HG03139 (cell line): ENCODE results near the gene ALDH6A1.

ENCODE experiments used
- ATAC-seq: cut with Tn5 transposase; IDR thresholded peaks from one replicate; pipeline ENCODE4 v1.9.1; 2021; ENCODE audit not compliant: unreplicated experiment

The ALDH6A1 gene

DNA sequence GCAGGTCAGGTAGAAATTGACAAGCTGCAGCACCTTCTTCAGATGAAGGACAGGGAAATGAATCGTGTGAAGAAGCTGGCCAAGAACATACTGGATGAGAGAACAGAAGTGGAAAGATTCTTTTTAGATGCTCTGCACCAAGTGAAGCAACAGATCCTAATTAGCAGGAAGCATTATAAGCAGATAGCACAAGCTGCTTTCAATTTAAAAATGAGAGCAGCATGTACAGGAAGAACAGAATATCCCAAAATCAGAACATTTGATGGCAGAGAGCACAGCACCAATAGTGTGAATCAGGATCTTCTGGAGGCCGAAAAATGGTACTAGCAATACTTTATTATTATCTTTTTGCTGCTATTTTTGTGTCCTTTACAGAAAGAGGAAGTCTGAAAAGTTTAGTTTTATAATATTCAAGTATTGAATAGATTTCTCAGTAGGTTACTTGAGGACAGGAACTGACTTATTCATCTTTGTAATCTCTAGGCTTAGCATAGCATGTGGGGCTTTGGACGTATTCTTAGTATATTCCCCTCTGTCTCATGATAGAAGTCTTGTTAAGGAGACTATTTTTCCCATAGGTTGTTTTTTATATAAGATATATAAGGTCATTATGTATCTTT is 34.3 kb downstream of the ALDH6A1 start:
- ATAC-seq = no peak

DNA sequence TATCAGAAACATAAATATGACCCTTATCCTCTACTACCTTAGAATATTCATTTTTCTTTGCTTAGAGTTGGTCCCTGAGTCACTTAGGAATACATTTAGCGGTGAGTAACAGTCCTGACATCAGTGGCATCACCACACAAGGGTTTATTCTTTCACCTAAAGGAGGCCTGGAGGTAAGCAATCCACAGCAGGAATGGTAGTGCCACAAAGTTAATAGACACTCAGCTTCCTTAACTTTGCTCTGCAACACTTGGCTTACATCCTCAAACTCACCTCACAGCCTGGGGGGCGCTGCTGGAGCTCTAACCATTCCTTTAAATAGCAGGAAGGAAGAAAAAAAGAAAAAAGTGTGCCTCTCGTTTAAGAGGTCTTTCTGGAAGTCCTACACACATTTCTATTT is 36.0 kb downstream of the ALDH6A1 start:
- ATAC-seq = no peak

DNA sequence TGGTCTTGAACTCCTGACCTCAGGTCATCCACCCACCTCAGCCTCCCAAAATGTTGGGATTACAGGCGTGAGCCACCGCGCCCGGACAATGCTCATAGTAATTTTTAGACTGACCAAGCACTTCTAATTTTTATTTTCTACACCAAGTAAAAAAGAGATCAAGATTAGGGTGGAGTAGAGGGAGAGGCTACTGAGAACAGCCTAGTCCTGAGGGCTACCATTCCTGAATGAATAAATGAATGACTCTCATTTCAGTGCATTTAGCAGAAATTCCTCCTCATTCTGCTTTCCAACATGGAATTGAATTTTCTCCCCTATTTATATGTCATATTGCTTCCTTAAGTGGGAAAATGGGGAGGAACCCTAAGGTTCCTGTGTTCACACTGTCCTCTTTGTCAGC is 38.7 kb downstream of the ALDH6A1 start:
- ATAC-seq = no peak

DNA sequence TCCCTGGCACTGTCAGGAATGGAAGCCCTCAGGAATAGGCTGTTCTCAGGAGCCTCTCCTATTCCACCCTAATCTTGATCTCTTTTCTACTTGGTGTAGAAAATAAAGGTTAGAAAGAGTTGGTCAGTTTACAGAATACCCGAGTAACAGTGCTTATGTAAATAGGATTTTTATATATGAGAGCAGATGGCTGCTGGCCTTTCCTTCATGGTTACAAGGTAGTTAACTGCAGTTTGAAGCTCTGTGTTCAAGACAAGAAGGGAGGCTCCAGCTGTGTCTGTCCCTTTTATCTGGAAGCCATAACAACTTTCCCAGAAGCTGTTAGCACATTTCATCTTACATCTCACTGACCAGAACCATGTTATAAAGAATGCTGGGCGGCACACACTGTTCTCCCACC is 42.0 kb downstream of the ALDH6A1 start:
- no peak for ATAC-seq

DNA sequence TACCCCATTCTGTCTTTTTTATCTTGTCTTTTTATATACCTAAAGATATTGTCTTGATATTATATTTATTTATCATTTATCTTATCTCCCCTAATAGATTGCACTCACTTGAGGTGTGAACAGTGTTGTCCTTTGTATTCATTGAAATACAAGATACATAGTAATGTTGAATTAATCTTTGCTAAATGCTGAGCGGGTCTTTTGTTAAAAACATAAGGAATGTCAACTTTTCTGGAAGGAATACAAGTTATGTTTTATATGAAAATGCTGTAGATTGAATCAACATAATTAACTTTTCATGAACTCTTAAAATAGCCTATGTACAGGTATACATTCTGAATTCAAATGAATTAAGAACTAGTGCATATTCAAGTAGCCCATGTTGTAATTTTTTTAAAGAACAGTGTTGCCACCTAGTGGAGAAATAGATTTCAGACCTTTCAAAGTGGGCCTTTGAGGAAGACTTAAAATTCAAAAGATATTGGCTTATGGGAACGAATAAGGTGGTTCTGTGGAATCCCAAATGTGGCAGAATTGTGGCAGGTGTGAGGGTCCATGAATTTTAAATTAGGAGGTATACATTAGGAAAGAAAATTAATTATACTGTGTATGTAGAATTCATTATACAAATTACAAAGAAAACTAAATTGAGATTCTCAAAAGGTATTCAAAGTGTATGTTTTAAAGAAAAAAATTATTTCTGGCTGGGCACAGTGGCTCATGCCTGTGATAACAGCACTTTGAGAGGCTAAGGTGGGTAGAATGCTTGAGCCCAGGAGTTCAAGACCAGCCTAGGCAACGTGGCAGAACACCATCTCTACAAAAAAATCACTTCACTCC is 46.0 kb downstream of the ALDH6A1 start:
- ATAC-seq = no peak

DNA sequence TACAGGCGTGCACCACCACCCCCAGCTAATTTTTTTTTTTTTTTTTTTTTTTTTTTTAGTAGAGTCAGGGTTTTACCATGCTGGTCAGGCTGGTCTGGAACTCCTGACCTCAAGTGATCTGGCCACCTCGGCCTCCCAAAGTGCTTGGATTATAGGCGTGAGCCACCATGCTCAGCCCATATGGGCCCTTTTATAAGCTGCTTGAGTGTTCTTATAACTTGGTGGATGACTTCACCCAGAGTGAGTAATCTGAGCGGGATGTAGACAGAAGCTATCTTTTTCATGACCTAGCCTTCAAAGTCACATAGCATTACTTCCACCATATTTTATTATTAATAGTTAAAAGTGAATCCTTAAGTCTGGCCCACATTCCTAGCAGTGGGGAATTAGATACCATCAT is 48.7 kb downstream of the ALDH6A1 start:
- ATAC-seq = no peak

DNA sequence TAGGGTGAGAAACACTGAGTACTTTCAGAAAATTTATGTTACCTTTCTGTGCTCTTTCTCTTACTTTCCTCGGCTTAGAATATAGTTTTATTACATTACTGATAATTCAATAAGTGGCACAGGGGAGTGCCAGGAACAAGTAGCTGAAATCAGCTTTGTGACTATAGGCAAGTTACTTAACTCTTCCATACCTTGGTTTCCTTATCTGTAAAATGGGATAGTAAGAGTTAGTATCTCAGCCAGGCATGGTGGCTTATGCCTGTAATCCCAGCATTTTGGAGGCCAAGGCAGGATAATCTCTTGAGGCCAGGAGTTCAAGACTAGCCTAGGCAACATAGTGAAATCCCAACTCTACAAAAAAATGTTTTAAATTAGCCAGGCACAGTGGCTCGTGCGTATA is 49.7 kb downstream of the ALDH6A1 start:
- ATAC-seq = no peak

DNA sequence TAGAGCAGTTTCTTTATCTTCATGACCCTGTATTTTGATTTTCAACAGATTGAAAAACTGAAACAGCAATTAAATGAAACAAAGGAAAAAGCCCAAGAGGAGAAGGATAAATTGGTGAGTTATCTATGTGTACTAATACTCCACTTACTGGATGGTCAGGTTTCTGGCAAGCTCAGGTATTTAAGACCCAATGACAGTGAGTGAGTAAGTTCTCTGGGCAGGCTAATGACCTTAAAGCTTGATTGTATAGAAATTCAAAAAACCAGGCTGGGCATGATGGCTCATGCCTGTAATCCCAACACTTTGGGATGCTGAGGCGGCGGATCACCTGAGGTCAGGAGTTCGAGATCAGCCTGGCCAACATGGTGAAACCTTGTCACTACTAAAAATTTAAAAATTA is 55.1 kb downstream of the ALDH6A1 start:
- no peak for ATAC-seq

DNA sequence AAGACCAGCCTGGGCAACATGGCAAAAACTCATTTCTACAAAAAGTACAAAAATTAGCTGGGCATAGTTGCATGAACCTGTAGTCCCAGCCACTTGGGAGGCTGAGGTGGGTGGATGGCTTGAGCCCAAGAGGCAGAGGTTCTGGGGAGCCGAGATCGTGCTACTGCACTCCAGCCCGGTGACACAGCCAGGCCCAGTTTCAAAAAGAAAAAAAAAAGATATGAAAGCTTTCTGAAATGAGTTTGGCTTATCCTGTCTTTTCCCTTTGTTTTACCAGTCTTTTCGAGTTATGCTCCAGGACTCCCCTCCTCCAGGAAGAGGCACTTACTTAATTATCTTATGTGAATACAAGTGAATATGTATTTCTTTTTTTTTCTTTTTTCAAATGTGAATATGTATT is 61.9 kb downstream of the ALDH6A1 start:
- ATAC-seq = no peak

DNA sequence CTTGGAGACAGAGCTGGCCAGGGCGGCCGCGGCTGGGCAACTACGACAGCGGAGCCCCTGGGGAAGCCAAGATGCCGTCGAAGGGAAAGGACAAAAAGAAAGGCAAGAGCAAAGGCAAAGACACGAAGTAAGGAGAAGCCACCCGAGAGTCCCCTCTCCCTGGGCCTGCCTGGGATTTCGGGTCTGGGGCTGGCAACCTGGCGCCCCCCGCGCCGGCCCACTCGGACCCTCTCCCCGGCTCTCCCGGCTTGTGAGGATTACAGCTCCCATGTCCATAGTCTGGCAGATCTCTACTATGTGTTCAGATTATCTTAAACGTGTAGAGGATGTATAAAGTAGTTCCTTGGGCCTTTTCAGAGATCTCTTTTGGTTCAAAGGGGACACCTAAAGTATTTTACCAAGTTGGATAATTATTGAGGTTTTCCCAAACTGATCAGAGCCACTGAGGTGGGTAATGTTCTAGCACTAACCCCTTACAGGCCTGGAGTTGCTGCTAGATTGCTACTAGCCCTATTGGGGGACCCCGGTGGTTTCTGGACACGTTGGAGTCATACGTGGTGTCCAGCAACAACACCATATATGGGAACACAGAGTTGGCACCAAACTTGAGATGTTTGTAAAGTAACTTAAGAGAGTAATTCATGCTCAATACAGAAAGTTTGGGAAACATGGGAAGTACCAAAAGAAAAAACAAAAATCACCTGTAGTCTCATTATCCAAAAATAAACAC is 64.7 kb downstream of the ALDH6A1 start:
- ATAC-seq = no peak

DNA sequence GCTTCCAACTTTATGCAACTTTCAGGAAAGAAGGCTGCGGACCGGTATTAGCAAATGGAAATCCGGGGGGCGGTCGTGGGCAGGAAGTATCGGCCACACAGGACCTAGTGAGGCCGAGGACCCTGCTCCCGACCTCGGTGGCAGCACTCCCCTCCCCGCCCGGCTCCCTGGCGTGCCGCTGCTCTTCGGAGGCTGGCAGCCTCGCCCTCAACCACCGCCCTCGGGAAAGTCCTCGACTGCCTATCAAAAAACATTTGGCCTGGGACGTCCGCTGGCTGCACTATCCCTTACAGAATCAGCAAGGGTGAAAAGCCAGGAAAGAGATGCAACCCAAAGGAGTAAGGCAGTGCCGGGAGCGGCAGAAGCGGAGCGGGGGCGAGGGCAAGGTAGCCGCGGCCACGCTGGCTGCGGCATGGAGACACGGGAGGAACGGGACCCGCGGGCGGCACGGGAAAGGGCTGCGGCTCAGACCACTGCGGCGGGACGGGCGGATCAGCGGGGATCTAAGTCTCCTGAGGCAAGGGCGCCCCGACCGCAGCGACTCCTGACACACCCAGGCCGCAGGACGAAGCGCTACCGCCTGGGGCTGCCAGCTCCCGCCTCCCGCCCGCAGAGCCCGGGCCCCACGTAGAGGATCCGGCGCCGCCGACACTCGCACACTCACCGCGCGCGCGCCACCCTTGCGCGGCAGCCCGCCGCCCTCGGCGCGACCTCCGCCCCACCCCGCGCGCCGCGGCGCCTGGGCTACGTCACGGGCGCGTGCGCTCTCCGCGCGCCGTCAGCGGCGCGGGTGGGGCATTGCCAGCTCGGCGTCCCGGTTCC is 65.5 kb downstream of the ALDH6A1 start, which contains the start of the genes BBOF1 and ENTPD5:
Gene BBOF1, plus strand, starts transcription at position 764 of the 822 bp plus-strand sequence. CDS start 130 bp downstream, outside the sequence.
Gene ENTPD5, minus strand, starts transcription at position 703 of the 822 bp plus-strand sequence. CDS start 31,186 bp downstream, outside the sequence.
- ATAC-seq = peak; percentile 81

DNA sequence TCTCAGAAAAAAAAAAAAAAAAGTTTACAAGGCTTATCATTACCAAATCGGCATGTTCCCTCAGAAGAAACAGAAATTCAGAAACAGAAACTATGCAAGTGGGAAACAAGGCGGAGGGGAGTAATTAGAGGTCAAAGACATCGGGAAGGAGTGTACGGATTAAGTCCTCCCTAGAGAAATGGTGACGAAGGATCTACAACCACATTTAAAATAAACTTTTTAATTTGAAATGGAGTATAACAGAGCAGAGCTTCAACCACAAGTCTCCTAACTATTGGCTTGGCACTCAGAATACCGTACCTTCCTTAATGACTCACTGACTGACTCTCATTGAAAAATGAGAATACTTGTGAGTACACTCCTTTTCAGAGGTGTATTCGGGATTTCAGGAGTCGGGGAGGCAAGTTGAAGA is 66.1 kb downstream of the ALDH6A1 start:
- ATAC-seq = peak; percentile 7

DNA sequence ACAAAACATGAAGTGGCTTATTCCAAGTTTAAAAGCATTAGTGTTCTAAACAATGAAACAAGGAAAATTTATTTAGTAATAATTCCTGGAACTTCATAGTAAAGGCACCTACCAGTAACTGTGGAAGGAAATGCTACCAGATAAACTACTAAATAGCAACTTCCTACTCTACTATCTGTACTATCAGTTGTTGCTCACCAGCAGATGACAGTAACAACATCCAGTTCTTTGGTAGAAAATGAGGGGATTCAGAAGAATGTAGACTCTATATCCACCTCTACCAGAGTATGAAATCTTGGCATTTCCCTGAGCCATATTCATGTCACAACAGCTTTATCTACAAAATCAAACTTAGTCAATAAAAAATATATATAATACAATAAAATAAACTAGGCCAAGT is 68.3 kb downstream of the ALDH6A1 start:
- no peak for ATAC-seq

DNA sequence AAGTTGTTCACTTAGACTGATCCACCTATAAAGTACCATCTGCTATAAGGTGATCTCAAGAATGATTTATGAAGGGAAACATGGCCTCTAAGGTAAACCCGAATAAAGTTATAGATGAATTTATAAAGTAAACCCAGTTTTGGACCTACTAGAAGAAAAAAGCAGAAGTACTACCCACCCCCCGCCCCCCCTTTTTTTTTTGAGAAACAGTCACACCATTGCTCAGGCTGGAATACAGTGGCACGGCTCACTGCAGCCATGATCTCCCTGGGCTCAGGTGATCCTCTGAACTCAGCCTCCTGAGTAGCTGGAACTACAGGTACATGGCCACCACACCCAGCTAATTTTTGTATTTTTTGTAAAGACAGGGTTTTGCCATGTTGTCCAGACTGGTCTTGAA is 69.1 kb downstream of the ALDH6A1 start:
- no peak for ATAC-seq

DNA sequence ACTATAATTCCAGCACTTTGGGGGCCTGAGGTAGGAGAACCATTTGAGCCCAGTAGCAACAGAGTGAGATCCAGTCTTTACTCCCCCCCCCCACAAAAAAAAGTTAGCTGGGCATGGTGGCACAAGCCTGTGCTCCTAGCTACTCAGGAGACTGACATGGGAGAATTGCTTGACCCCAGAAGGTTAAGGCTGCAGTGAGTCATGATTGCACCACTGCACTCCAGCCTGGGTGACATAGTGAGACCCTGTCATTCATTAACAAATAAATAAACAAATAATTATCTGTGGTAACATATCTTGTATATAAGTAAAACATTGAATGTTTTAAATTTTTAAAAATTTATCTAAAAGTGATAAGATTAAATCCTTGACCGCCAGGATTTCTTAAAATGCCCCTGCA is 70.0 kb downstream of the ALDH6A1 start:
- ATAC-seq = no peak

DNA sequence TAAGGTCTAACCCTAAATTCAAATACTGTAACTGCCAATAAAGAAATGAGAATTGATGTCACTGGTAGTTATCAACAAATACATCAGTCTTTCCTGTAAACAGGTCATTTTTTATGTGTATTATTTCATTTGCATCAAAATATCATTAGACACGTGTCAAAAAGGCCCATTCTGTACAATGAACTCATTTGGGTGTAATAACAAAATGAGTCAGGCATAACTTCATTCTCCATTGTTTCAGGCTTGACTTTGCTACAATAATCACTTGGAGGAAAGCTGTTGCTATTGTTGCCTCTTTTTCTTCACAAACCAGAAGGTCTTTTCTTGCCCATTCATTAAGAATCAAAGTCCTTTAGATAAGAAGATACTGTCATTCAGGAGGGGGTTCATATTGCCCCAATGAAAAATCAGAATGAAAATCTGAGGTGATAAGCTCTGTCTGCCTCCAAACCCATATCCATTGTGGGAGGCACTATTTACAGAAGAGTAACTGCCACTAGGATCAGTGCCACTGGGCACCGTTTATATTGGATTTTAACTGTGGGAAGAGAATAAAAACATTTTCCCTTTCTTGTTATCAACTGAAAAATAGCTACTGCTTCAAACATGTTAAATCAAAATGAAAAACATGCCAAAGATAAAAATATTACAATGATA is 75.3 kb downstream of the ALDH6A1 start:
- no peak for ATAC-seq
